ENCODE results near the gene PRKCZ. TPM values are rescaled to one million over a fixed set of nuclear protein-coding genes. Genes with fewer than 3 reads are reported as not detected.

The PRKCZ gene
- polyA plus RNA-seq, 3 donors: 0.74 to 1.9 (median 1.4) TPM

- peaks cover 24% of the 10 kb centered on the region for H3K4me1 Mint-ChIP-seq
- Histone ChIP-seq H3K27ac (ENCODE audit: low read depth in 1 of 2, low read length in 2 of 2) (no peak overlapping the region), H3K4me3 (replicated peaks in 1 of 3; ENCODE audit: low read depth in 2 of 3, low read length in 3 of 3) (no peak overlapping the region), H3K9me3 (replicated peaks in 1 of 2; ENCODE audit: control insufficient read depth in 1 of 2, insufficient read depth in 1 of 2, low read length in 2 of 2) (peaks cover 0 to 8% of the 10 kb centered on the region in 2 donors), H2AFZ (ENCODE audit: insufficient read depth, low read depth, low read length, poor library complexity, severe bottlenecking) (no peak overlapping the region), H3K27me3 (ENCODE audit: control insufficient read depth in 2 of 2, insufficient read depth in 2 of 2, low read length in 2 of 2) (no peaks in the 10 kb centered on the region), H3K4me1 (ENCODE audit: control insufficient read depth in 1 of 2, insufficient read depth in 2 of 2, low read length in 2 of 2) (peaks cover 14 to 22% of the 10 kb centered on the region in 2 donors), H4K20me1 (ENCODE audit: insufficient read depth, low read length) (no peaks in the 10 kb centered on the region), H3K9ac (ENCODE audit: insufficient read depth, low read length, poor library complexity, severe bottlenecking) (no peak overlapping the region), H3K4me2 (replicated peaks; ENCODE audit: extremely low read depth, low read length, poor library complexity, severe bottlenecking) (no peak overlapping the region), H3K79me2 (ENCODE audit: insufficient read depth, low read length) (no peaks in the 10 kb centered on the region), H3K36me3 (replicated peaks in 1 of 2; ENCODE audit: control insufficient read depth in 1 of 2, insufficient read depth in 2 of 2, low read length in 2 of 2) (no peaks in the 10 kb centered on the region)
- no peak overlapping the region for H3K4me3 Mint-ChIP-seq
- H3K9me3 Mint-ChIP-seq: peaks cover 0 to 14% (median 8%) of the 10 kb centered on the region in 7 donors
- H3K36me3 Mint-ChIP-seq: peaks cover 12 to 14% of the 10 kb centered on the region in 2 donors
- WGBS (ENCODE audit: insufficient coverage): 92% methylated on average over 27 of the region's 34 CpGs
- H3K27me3 Mint-ChIP-seq (ENCODE audit: low read depth in 3 of 3): peaks cover under 1 to 8% (median 1%) of the 10 kb centered on the region in 3 donors
- TF ChIP-seq CTCF (IDR thresholded peaks at IDR 0.05): no peak
- DNase-seq: no peak
- intact Hi-C loops (cut with micrococcal nuclease): no loop called here
- H3K27ac Mint-ChIP-seq: no peak overlapping the region
These were observed 110.5 kb downstream of the PRKCZ start for GRCh38 chr1:2160451-2161300.

- DNase-seq: peak in 2 of 3 donors; percentile 25 to 28
- Histone ChIP-seq H3K4me1 (ENCODE audit: control insufficient read depth in 1 of 2, insufficient read depth in 2 of 2, low read length in 2 of 2) (peaks cover 17 to 22% of the 10 kb centered on the region in 2 donors), H3K36me3 (replicated peaks in 1 of 2; ENCODE audit: control insufficient read depth in 1 of 2, insufficient read depth in 2 of 2, low read length in 2 of 2) (no peaks in the 10 kb centered on the region), H3K4me3 (replicated peaks in 1 of 3; ENCODE audit: low read depth in 2 of 3, low read length in 3 of 3) (no peak overlapping the region), H2AFZ (ENCODE audit: insufficient read depth, low read depth, low read length, poor library complexity, severe bottlenecking) (no peak overlapping the region), H3K79me2 (ENCODE audit: insufficient read depth, low read length) (no peaks in the 10 kb centered on the region), H3K27me3 (ENCODE audit: control insufficient read depth in 2 of 2, insufficient read depth in 2 of 2, low read length in 2 of 2) (no peaks in the 10 kb centered on the region), H4K20me1 (ENCODE audit: insufficient read depth, low read length) (no peaks in the 10 kb centered on the region), H3K9ac (ENCODE audit: insufficient read depth, low read length, poor library complexity, severe bottlenecking) (no peak overlapping the region), H3K9me3 (replicated peaks in 1 of 2; ENCODE audit: control insufficient read depth in 1 of 2, insufficient read depth in 1 of 2, low read length in 2 of 2) (peaks cover 0 to 8% of the 10 kb centered on the region in 2 donors), H3K4me2 (replicated peaks; ENCODE audit: extremely low read depth, low read length, poor library complexity, severe bottlenecking) (no peak overlapping the region), H3K27ac (ENCODE audit: low read depth in 1 of 2, low read length in 2 of 2) (no peak overlapping the region)
- peaks cover 1 to 5% (median 4%) of the 10 kb centered on the region in 3 donors for H3K27me3 Mint-ChIP-seq (ENCODE audit: low read depth in 3 of 3)
- WGBS (ENCODE audit: insufficient coverage): 100% methylated on average over 4 of the region's 7 CpGs
- H3K4me3 Mint-ChIP-seq: no peak overlapping the region
- H3K9me3 Mint-ChIP-seq: peaks cover 0 to 14% (median 8%) of the 10 kb centered on the region in 7 donors
- H3K4me1 Mint-ChIP-seq: peaks cover 24% of the 10 kb centered on the region
- no peak overlapping the region for H3K27ac Mint-ChIP-seq
- intact Hi-C loops (cut with micrococcal nuclease): no loop called here
- peaks cover 9 to 12% of the 10 kb centered on the region in 2 donors for H3K36me3 Mint-ChIP-seq
- TF ChIP-seq CTCF (IDR thresholded peaks at IDR 0.05): peak; percentile 21
These were observed 113.0 kb downstream of the PRKCZ start for GRCh38 chr1:2163205-2163604.
